ENCODE measurements around the gene CDK19. TPM values are rescaled to one million over a fixed set of nuclear protein-coding genes. Genes with fewer than 3 reads are reported as not detected.
A peak's percentile ranks its signal among the peaks of the same experiment; 100 is the strongest.

Gene CDK19
- total RNA-seq, 6 donors from 2014 or later: 5.2 to 20.4 (median 12.4) TPM

- TF ChIP-seq POLR2AphosphoS5 (IDR thresholded peaks at IDR 0.05) (no peak), CTCF (IDR thresholded peaks at IDR 0.05) (no peak), POLR2A (IDR thresholded peaks at IDR 0.05) (no peak), EP300 (IDR thresholded peaks at IDR 0.05) (no peak)
- 84 to 88% methylated on average over 5 of the region's 5 CpGs for WGBS, 2 donors
Observed at GRCh38 chr6:110690916-110691315, 124.4 kb downstream of the CDK19 start.

DNA sequence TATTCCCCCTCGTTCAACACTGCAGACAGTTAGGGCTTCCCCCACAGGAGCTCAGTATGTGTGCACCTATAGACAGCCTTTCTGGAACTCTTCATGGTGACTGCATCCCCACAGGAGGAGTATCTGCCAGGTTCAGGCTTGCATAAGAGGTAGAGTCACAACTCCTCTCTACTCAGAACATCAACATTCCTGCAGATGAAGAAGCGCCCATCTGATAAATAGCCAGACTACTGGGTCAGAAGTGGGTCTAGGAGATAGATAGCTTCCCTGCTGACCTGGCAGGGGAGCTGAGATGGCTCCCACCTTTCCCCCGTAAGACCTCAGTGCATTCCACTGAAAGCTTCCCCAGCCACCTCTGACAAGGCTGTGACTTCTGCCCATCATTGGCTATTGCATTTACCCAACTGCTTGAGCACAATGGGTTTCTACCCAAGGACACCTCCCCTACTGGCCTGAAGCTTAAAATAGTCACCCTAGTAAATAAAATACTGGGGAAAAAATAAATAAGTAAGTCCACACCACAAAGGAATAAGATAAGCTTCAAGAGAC, 125.1 kb downstream of the CDK19 start:
- DNase-seq (no peak), ATAC-seq (ENCODE audit: low FRiP score in 2 of 2) (no peak)
- Histone ChIP-seq H3K27me3 (no peaks in the 10 kb centered on the region), H3K9me3 (no peaks in the 10 kb centered on the region), H3K27ac (no peak overlapping the region), H3K4me1 (peaks cover 17 to 34% (median 25%) of the 10 kb centered on the region in 4 donors), H3K36me3 (no peaks in the 10 kb centered on the region), H3K4me3 (no peak overlapping the region)
- TF ChIP-seq EP300 (IDR thresholded peaks at IDR 0.05) (no peak), CTCF (IDR thresholded peaks at IDR 0.05) (no peak), POLR2AphosphoS5 (IDR thresholded peaks at IDR 0.05) (no peak), POLR2A (IDR thresholded peaks at IDR 0.05) (no peak)
- 86 to 100% methylated on average over 3 of the region's 3 CpGs for WGBS, 2 donors

More at GRCh38 chr6:110690916-110691315, 124.4 kb downstream of the CDK19 start:
- H3K36me3 ChIP-seq: no peaks in the 10 kb centered on the region
- H3K27me3 ChIP-seq: no peaks in the 10 kb centered on the region
- H3K27ac ChIP-seq: no peak overlapping the region
- peaks cover 17 to 34% (median 25%) of the 10 kb centered on the region in 4 donors for H3K4me1 ChIP-seq
- no peaks in the 10 kb centered on the region for H3K9me3 ChIP-seq
- no peak overlapping the region for H3K4me3 ChIP-seq
- DNase-seq (no peak), ATAC-seq (ENCODE audit: low FRiP score in 2 of 2) (no peak)

GRCh38 chr6:110689275-110689935, 125.9 kb downstream of the CDK19 start:
- 82 to 89% methylated on average over 5 to 6 of the region's 6 CpGs for WGBS, 2 donors

GRCh38 chr6:110688661-110689268, 126.5 kb downstream of the CDK19 start:
- Histone ChIP-seq H3K9me3 (no peaks in the 10 kb centered on the region), H3K4me3 (no peak overlapping the region), H3K36me3 (no peaks in the 10 kb centered on the region), H3K4me1 (peaks cover 17 to 34% (median 25%) of the 10 kb centered on the region in 4 donors), H3K27me3 (no peaks in the 10 kb centered on the region), H3K27ac (peak overlapping the region in 2 of 4 donors; percentile 30 to 43)
- 26 to 45% methylated on average over 5 to 6 of the region's 6 CpGs for WGBS, 2 donors
- DNase-seq: peak in 1 of 2 donors; percentile 85
- ATAC-seq (ENCODE audit: low FRiP score in 2 of 2): peak; percentile 74 to 89
- no peak for TF ChIP-seq EP300 (IDR thresholded peaks at IDR 0.05)
- TF ChIP-seq CTCF (IDR thresholded peaks at IDR 0.05): peak in 1 of 6 experiments; percentile 12

More at GRCh38 chr6:110689275-110689935, 125.9 kb downstream of the CDK19 start:
- H3K9me3 ChIP-seq: no peaks in the 10 kb centered on the region
- peaks cover 17 to 34% (median 25%) of the 10 kb centered on the region in 4 donors for H3K4me1 ChIP-seq
- no peaks in the 10 kb centered on the region for H3K27me3 ChIP-seq
- DNase-seq (no peak), ATAC-seq (ENCODE audit: low FRiP score in 2 of 2) (peak; percentile 11 to 32)
- H3K4me3 ChIP-seq: no peak overlapping the region
- no peak for TF ChIP-seq POLR2A (IDR thresholded peaks at IDR 0.05)
- no peak for TF ChIP-seq CTCF (IDR thresholded peaks at IDR 0.05)
- no peak for TF ChIP-seq POLR2AphosphoS5 (IDR thresholded peaks at IDR 0.05)
- no peak for TF ChIP-seq EP300 (IDR thresholded peaks at IDR 0.05)
- H3K27ac ChIP-seq: peak overlapping the region in 1 of 4 donors; percentile 30
- H3K36me3 ChIP-seq: no peaks in the 10 kb centered on the region

Measured in upper lobe of left lung (tissue), 6 donors.